Memory B cell (primary cell): ENCODE data around the gene LRRC3C.

Experiments
- ATAC-seq: fragments of 150-1000 bp; cut with Tn5 transposase; 2 replicates; pipeline ENCODE4 v1.10.0; 2021; ENCODE audit warnings: low read depth, mild to moderate bottlenecking, moderate library complexity
- DNase-seq, 2 donors: peaks; one replicate each; pipeline ENCODE4 v3.0.0; 2022; ENCODE audit warnings: low spot score in 2 of 2
- H3K27ac Mint-ChIP-seq: one replicate; pipeline ENCODE4 v1.8.0; 2022; ENCODE audit warnings: mild to moderate bottlenecking, moderate library complexity, mixed read lengths
- H3K27me3 Mint-ChIP-seq: one replicate; pipeline ENCODE4 v1.8.0; 2022; ENCODE audit warnings: mixed read lengths
- H3K36me3 Mint-ChIP-seq: one replicate; pipeline ENCODE4 v1.8.0; 2022; ENCODE audit warnings: mild to moderate bottlenecking, mixed read lengths
- H3K4me1 Mint-ChIP-seq: one replicate; pipeline ENCODE4 v1.8.0; 2022; ENCODE audit warnings: mixed read lengths
- H3K4me3 Mint-ChIP-seq: one replicate; pipeline ENCODE4 v1.8.0; 2022; ENCODE audit warnings: mild to moderate bottlenecking, moderate library complexity, mixed read lengths
- H3K9me3 Mint-ChIP-seq: one replicate; pipeline ENCODE4 v1.8.0; 2022; ENCODE audit warnings: mixed read lengths

LRRC3C gene

DNA sequence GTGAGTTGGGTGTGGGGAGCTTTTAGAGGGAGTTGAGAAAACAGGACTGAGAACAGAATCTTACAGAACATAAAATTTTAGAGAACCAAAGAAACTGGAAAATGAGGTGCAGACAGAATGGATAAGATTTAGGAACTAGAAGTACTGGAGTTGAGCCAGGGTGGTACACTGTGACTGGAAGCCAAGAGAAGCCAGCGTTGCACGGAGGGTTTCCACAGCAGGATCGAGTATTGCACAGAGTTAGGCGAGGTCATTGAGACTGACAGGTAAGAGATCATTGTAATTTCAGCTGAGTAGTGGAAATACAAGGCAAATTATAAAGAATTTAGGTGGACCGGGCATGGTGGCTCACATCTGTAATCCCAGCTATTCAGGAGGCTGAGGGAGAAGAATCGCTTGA lies 41.8 kb downstream of the LRRC3C start:
- Mint-ChIP-seq H3K36me3 (no peaks in the 10 kb centered on the region), H3K4me1 (peaks cover 6% of the 10 kb centered on the region), H3K9me3 (no peaks in the 10 kb centered on the region), H3K4me3 (no peak overlapping the region), H3K27me3 (peaks cover 16% of the 10 kb centered on the region), H3K27ac (no peak overlapping the region)
- ATAC-seq, result no peak
- DNase-seq, result no peak

DNA sequence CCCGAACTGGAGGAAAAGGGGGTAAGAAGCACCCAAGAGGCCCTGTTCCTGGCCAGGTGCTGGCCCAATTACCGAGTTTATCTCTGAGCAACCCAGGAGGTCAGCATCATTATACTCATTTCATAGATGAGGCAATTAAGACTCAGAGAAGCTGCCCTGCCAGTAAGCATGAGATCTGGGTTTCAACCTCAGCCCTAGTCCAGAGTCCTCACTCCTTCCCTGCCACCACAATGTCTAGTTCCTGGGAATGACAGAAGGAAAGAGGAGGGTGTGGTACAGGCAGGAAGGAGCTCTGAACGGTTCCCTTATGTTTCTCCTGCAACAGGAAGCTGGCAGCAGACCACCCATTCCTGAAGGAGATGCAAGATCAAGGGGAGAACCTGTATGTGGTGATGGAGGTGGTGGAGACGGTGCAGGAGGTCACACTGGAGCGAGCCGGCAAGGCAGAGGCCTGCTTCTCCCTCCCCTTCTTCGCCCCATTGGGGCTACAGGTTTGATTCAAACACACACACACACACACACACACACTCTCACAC lies 42.7 kb downstream of the LRRC3C start:
- no peak for ATAC-seq
- Mint-ChIP-seq H3K9me3 (no peaks in the 10 kb centered on the region), H3K4me3 (no peak overlapping the region), H3K4me1 (peaks cover 4% of the 10 kb centered on the region), H3K27me3 (peaks cover 16% of the 10 kb centered on the region), H3K36me3 (no peaks in the 10 kb centered on the region), H3K27ac (no peak overlapping the region)
- DNase-seq, result no peak

- Mint-ChIP-seq H3K9me3 (no peaks in the 10 kb centered on the region), H3K36me3 (no peaks in the 10 kb centered on the region), H3K4me3 (no peak overlapping the region), H3K27ac (no peak overlapping the region), H3K4me1 (peaks cover 4% of the 10 kb centered on the region), H3K27me3 (peaks cover 16% of the 10 kb centered on the region)
- no peak for DNase-seq
- ATAC-seq, result no peak
Observed at GRCh38 chr17:39971076-39971603, 43.6 kb downstream of the LRRC3C start.

GRCh38 chr17:39972271-39972670 lies 44.7 kb downstream of the LRRC3C start:
- H3K27ac Mint-ChIP-seq, result no peak overlapping the region
- H3K36me3 Mint-ChIP-seq, result no peaks in the 10 kb centered on the region
- H3K4me3 Mint-ChIP-seq, result no peak overlapping the region
- H3K4me1 Mint-ChIP-seq, result peaks cover under 1% of the 10 kb centered on the region
- peaks cover 16% of the 10 kb centered on the region for H3K27me3 Mint-ChIP-seq
- H3K9me3 Mint-ChIP-seq, result no peaks in the 10 kb centered on the region
- DNase-seq, result no peak
- ATAC-seq, result no peak

- ATAC-seq (no peak), DNase-seq (no peak)
- H3K4me3 Mint-ChIP-seq, result no peak overlapping the region
- peaks cover 15% of the 10 kb centered on the region for H3K27me3 Mint-ChIP-seq
- H3K36me3 Mint-ChIP-seq, result no peaks in the 10 kb centered on the region
- H3K4me1 Mint-ChIP-seq, result no peaks in the 10 kb centered on the region
- no peaks in the 10 kb centered on the region for H3K9me3 Mint-ChIP-seq
- no peak overlapping the region for H3K27ac Mint-ChIP-seq
Observed at GRCh38 chr17:39973496-39973895, 46.0 kb downstream of the LRRC3C start.

GRCh38 chr17:39974433-39974832 lies 46.9 kb downstream of the LRRC3C start:
- DNase-seq, result no peak
- peaks cover 10% of the 10 kb centered on the region for H3K27me3 Mint-ChIP-seq
- H3K4me3 Mint-ChIP-seq, result no peak overlapping the region
- H3K4me1 Mint-ChIP-seq, result peaks cover 5% of the 10 kb centered on the region
- ATAC-seq, result no peak
- H3K36me3 Mint-ChIP-seq, result no peaks in the 10 kb centered on the region
- no peak overlapping the region for H3K27ac Mint-ChIP-seq
- no peaks in the 10 kb centered on the region for H3K9me3 Mint-ChIP-seq

DNA sequence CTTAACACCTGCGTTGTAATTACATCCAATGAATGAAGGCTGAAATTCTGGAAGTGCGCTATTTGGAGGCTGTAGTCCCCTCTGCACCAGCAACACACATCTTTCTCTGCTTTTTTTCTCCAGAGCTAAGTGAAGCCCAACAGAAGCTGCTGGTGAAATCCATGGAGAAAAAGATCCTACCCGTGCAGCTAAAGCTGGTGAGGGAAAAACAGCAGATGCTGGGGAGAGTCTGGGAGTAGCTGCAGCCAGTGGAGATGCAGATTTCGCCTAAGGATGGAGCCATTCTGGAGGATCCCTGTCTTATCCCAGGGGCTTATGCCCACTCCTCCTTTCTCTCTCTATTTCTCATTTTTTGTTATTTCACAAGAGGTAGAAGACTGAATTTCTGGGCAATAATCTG lies 48.3 kb downstream of the LRRC3C start:
- no peak for DNase-seq
- H3K27me3 Mint-ChIP-seq, result peaks cover 8% of the 10 kb centered on the region
- no peak overlapping the region for H3K27ac Mint-ChIP-seq
- H3K4me1 Mint-ChIP-seq, result peaks cover 12% of the 10 kb centered on the region
- H3K4me3 Mint-ChIP-seq, result no peak overlapping the region
- H3K36me3 Mint-ChIP-seq, result no peaks in the 10 kb centered on the region
- no peaks in the 10 kb centered on the region for H3K9me3 Mint-ChIP-seq
- ATAC-seq, result no peak

DNA sequence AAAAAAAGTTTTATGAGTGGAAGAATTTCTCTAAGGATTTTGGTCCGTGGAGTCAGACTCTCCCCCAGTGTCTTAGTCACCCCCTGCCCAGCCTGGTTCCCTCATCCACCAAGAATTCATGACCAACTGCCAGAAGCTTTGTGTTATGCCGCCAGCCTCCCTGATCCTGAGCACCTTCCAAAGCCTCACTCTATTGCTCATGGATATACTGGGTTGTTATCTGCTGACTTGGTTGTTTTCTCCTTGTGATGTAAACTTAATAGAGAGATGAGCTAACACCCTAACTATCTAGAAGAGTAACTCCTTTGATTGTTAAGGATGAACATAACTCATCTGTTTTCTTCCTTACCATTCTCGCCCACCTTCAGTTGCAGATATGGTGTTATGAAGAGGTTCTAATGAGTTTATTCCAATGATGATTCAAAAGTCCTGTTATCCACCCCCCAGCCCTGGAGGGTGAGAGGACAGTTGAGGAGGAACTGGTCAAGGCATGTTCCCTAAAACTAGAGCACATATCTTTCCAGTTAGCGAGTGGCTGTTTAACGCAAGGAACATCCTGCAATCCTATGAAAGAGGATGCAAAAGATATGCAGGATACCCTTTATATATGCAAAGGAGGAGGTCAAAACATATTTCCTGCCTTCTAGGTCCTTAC lies 51.6 kb downstream of the LRRC3C start:
- Mint-ChIP-seq H3K4me1 (peaks cover 20% of the 10 kb centered on the region), H3K36me3 (peaks cover 2% of the 10 kb centered on the region), H3K27me3 (peaks cover 2% of the 10 kb centered on the region), H3K27ac (peak overlapping the region; percentile 90), H3K4me3 (peak overlapping the region; percentile 87), H3K9me3 (no peaks in the 10 kb centered on the region)
- ATAC-seq, result no peak
- DNase-seq, result no peak

DNA sequence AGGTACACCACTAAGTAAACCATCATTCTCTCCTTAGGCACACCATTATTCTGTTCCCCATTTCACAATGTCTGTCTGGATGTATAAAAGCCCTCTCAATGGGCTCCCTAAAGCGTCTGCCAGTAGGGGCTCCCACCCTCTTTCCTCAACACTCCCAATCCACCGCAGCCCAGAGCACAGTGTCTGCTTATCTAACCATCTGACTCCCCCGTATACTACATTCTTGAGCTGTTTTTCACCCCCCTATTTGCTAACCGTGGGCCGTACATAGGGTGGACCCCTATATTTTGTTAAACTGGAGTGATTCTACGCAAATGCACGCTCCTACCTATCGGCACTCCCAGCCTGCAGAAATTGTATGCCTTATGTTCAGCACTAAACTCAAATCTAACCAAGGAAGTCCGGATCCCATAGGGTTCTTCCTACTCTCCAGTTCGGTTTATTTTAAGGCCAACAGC lies 52.4 kb downstream of the LRRC3C start:
- Mint-ChIP-seq H3K4me3 (peak overlapping the region; percentile 87), H3K27ac (peak overlapping the region; percentile 90), H3K27me3 (no peaks in the 10 kb centered on the region), H3K9me3 (no peaks in the 10 kb centered on the region), H3K36me3 (peaks cover 8% of the 10 kb centered on the region), H3K4me1 (peaks cover 22% of the 10 kb centered on the region)
- ATAC-seq (peak; percentile 14), DNase-seq (no peak)

GRCh38 chr17:39980351-39981206 lies 53.0 kb downstream of the LRRC3C start, which contains the start of gene PSMD3:
Gene PSMD3 (plus strand): TSS chr17:39980807. CDS start chr17:39980971, 164 bp downstream.
- ATAC-seq (peak; percentile 86), DNase-seq (peak; percentile 95 to 98)
- H3K4me3 Mint-ChIP-seq, result peak within 1 kb of the TSS; percentile 87
- H3K9me3 Mint-ChIP-seq, result no peaks in the 10 kb centered on the region
- H3K27me3 Mint-ChIP-seq, result no peaks in the 10 kb centered on the region
- H3K4me1 Mint-ChIP-seq, result peaks cover 22% of the 10 kb centered on the region
- peak within 1 kb of the TSS; percentile 90 for H3K27ac Mint-ChIP-seq
- H3K36me3 Mint-ChIP-seq, result peaks cover 11% of the 10 kb centered on the region

DNA sequence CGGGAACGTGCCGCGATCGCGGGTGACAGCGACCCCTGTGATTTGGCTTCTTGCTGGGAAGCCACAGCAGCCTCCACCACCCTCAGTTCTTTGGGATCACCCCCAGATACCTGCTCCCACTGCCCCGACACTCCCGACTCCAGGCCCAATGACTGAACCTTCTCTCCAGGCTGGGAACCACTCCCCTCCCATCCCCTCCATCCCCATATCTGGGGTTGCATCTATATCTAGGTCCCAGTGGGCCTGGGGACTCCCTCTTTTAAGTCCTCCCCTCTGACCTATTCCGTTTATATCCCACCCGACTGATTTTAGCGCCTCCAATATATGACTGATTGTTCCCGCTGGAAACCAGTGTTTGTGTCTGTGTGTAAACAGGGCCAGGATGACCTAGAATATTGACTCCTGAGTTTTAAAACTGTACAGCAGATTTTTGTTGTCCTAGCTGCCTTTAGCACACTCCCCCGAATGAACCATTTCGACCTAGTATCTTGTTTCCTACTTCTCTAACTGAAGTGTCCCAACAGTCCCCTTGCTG lies 53.7 kb downstream of the LRRC3C start:
- peaks cover 15% of the 10 kb centered on the region for H3K36me3 Mint-ChIP-seq
- no peaks in the 10 kb centered on the region for H3K9me3 Mint-ChIP-seq
- H3K4me1 Mint-ChIP-seq, result peaks cover 24% of the 10 kb centered on the region
- ATAC-seq (no peak), DNase-seq (no peak)
- H3K27ac Mint-ChIP-seq, result peak overlapping the region; percentile 90
- peak overlapping the region; percentile 87 for H3K4me3 Mint-ChIP-seq
- no peaks in the 10 kb centered on the region for H3K27me3 Mint-ChIP-seq

DNA sequence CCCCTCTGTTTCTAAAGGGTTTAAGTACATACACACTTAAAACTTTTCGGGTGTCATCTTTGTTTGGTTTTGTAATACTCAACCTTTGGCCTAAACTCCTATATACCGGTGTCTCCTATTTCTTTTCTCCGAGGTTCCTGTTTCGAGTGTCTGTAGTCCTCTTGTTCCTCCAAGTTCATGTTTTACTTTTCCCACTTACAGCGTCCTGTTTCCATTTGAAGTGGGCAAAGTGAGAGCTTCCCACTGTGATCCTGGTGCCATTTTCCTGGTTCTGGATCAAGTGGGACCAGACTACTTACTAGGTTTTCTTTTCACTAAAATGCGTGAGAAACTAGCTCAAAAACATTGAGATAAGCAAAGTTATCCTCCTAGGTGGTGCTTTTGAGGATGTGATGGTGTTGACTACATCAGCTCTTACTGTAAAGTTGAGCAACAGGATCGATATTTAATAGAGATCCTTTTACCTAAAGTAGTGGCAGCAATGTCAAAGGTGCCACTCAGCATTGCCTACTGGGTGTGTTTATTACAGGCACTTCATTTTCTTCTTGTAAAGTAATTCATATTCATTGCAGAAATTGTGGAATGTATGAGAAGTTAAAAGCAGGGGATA lies 54.3 kb downstream of the LRRC3C start:
- no peaks in the 10 kb centered on the region for H3K9me3 Mint-ChIP-seq
- peak overlapping the region; percentile 90 for H3K27ac Mint-ChIP-seq
- DNase-seq (no peak), ATAC-seq (no peak)
- peaks cover 24% of the 10 kb centered on the region for H3K4me1 Mint-ChIP-seq
- peak overlapping the region; percentile 87 for H3K4me3 Mint-ChIP-seq
- no peaks in the 10 kb centered on the region for H3K27me3 Mint-ChIP-seq
- H3K36me3 Mint-ChIP-seq, result peaks cover 20% of the 10 kb centered on the region

DNA sequence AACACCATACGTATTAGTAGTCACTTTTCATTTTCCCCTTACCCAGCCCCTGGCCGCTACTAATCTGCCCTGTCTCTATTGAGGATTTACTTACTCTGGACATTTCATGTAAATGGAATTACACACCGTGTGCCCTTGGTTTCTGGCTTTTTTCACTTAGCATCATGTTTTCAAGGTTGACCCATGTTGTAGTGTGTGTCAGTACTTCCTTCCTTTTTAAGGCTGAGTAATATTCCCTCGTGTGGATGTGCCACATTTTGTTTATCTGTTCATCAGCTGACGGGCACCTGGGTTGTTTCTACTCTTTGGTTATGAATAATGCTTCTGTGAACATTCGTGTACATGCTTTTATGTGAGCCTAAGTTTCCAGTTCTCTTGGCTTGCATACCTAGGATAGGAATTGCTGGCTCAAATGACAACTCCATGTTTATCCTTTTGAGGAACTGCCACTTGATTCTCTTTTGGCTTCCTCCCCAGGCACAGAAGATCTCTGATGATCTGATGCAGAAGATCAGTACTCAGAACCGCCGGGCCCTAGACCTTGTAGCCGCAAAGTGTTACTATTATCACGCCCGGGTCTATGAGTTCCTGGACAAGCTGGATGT lies 60.8 kb downstream of the LRRC3C start:
- no peak for ATAC-seq
- DNase-seq, result no peak
- H3K4me3 Mint-ChIP-seq, result no peak overlapping the region
- H3K27me3 Mint-ChIP-seq, result no peaks in the 10 kb centered on the region
- peaks cover 52% of the 10 kb centered on the region for H3K36me3 Mint-ChIP-seq
- H3K4me1 Mint-ChIP-seq, result peaks cover 9% of the 10 kb centered on the region
- no peak overlapping the region for H3K27ac Mint-ChIP-seq
- no peaks in the 10 kb centered on the region for H3K9me3 Mint-ChIP-seq
